PC-9 (cell line): Measurements from ENCODE around the gene SPRTN. TPM values are rescaled to one million over a fixed set of nuclear protein-coding genes. Genes with fewer than 3 reads are reported as not detected.
"Not testable (repeated sequence)": the region's sequence is repeated elsewhere in the genome, so short reads cannot be mapped to it uniquely, and the experiment has no call there.

Source experiments
- BruUV-seq: library from RNA; stranded (reverse); fragments of 400-500 nt; replicated peaks from 2 replicates; lab custom pipeline; 2021; lab: Mats Ljungman, UMichigan
- CTCF ChIA-PET: fragments of 300-600 bp; sonication (Branson Sonifier 250); formaldehyde crosslinking; loops from one replicate; lab custom pipeline; 2022; ENCODE audit warnings: antibody characterized with exemption; lab: Charles Lee
- POLR2A ChIA-PET: fragments of 300-600 bp; sonication (Branson Sonifier 250); formaldehyde crosslinking; loops from one replicate; lab custom pipeline; 2022; ENCODE audit warnings: antibody characterized with exemption; ENCODE audit not compliant: unreplicated experiment; lab: Charles Lee
- DNase-seq, 2 experiments: peaks; one replicate each; pipeline versions ENCODE4 v3.0.0 to v3.0.0-alpha.2; 2015 to 2022; ENCODE audit warnings: mixed read lengths in 1 of 2
- H2AFZ ChIP-seq: fragments of 200-600 bp; sonication (generic); 2 replicates; pipeline ENCODE4 v1.8.1; 2017; ENCODE audit warnings: antibody characterized with exemption
- H3F3A ChIP-seq: fragments of 200-600 bp; sonication (generic); 2 replicates; pipeline ENCODE4 v1.8.1; 2017; ENCODE audit warnings: antibody characterized with exemption, mild to moderate bottlenecking, low read depth; ENCODE audit not compliant: insufficient read depth
- H3K27ac ChIP-seq: fragments of 200-600 bp; sonication (generic); 2 replicates; pipeline ENCODE4 v1.6.1; 2016; ENCODE audit warnings: mixed run types
- H3K27me3 ChIP-seq: fragments of 200-600 bp; sonication (generic); 2 replicates; pipeline ENCODE4 v1.6.1; 2016; ENCODE audit warnings: low read depth, mixed run types; ENCODE audit not compliant: insufficient read depth
- H3K36me3 ChIP-seq: fragments of 200-600 bp; sonication (generic); 2 replicates; pipeline ENCODE4 v1.6.1; 2016; ENCODE audit warnings: low read depth, mixed run types
- H3K4me1 ChIP-seq: fragments of 200-600 bp; sonication (generic); replicated peaks from 2 replicates; pipeline ENCODE4 v1.6.1; 2016; ENCODE audit warnings: mixed run types; ENCODE audit not compliant: insufficient read depth
- H3K4me2 ChIP-seq: fragments of 200-600 bp; sonication (generic); 2 replicates; pipeline ENCODE4 v1.6.1; 2017; ENCODE audit warnings: mixed run types
- H3K4me3 ChIP-seq: fragments of 200-600 bp; sonication (generic); 2 replicates; pipeline ENCODE4 v1.6.1; 2016; ENCODE audit warnings: mixed run types
- H3K79me2 ChIP-seq: fragments of 200-600 bp; sonication (generic); 2 replicates; pipeline ENCODE4 v1.6.1; 2017; ENCODE audit warnings: low read depth, mixed run types
- H3K9me2 ChIP-seq: fragments of 200-600 bp; sonication (generic); 2 replicates; pipeline ENCODE4 v1.8.1; 2017; ENCODE audit warnings: mild to moderate bottlenecking; ENCODE audit not compliant: insufficient read depth
- H3K9me3 ChIP-seq: fragments of 200-600 bp; sonication (generic); 2 replicates; pipeline ENCODE4 v1.8.1; 2016; ENCODE audit warnings: low read depth; ENCODE audit not compliant: insufficient read depth
- H4K20me1 ChIP-seq: fragments of 200-600 bp; sonication (generic); 2 replicates; pipeline ENCODE4 v1.8.1; 2017; ENCODE audit not compliant: insufficient read depth
- EZH2 ChIP-seq: fragments of 200-600 bp; sonication (generic); IDR thresholded peaks from 2 replicates; pipeline ENCODE4 v1.8.0; 2017; ENCODE audit warnings: antibody characterized with exemption, low read depth
- intact Hi-C: fragments of 100-400 bp; cut with micrococcal nuclease; formaldehyde crosslinking; loops from one replicate; pipeline ENCODE4 v1.10.0; 2022; ENCODE audit not compliant: unreplicated experiment
- total RNA-seq: library from RNA; stranded (reverse); gene quantifications from 2 replicates; pipeline ENCODE4 v1.2.3, GENCODE V29; 2021
- TF ChIP-seq, protein P1 (sequence below): fragments of 200-600 bp; sonication (generic); conservative IDR thresholded peaks from 2 replicates; pipeline ENCODE4 v1.6.1; 2017; ENCODE audit warnings: mixed run types, antibody characterized with exemption, mild to moderate bottlenecking, moderate library complexity

SPRTN gene
- total RNA-seq, 1 experiment from 2014 or later, result 14.6 TPM

DNA sequence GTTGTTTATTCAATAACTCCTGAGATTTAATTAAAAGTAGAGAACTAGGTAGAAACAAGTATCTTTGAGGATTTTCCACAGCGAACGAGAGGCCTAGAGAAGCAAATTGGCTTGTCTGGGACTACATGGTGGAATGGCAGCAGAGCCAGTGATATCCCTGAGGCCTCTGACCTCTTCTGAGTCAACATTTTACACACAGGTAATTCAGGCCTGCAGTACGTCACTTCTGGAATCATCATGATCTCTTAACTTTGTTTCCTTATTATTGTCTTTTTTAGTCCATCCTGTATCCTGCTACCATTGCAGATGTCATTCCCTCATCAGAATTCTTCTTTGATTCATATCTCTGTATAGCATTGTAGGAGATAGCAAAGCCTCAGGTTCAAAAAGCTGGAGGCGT is 9.9 kb downstream of the SPRTN start:
- intact Hi-C loops, result no loop called here
- Histone ChIP-seq H3K9me3 (no peaks in the 10 kb centered on the region), H4K20me1 (0 out of 2 replicates have a peak, but pooled peaks cover 4% of the 10 kb centered on the region), H3F3A (no peaks in the 10 kb centered on the region), H3K27me3 (no peaks in the 10 kb centered on the region), H3K9me2 (no peaks in the 10 kb centered on the region), H3K27ac (no peak overlapping the region), H3K4me3 (no peak overlapping the region), H3K36me3 (peaks cover 31% of the 10 kb centered on the region), H2AFZ (no peak overlapping the region), H3K79me2 (peaks cover 7% of the 10 kb centered on the region; the same call in 1 of the 2 replicates), H3K4me1 (no peaks in the 10 kb centered on the region), H3K4me2 (no peak overlapping the region)
- DNase-seq, result no peak
- POLR2A ChIA-PET, result no interaction called here
- CTCF ChIA-PET, result no interaction called here
- BruUV-seq, result no TSS peak
- TF ChIP-seq, protein P1, sequence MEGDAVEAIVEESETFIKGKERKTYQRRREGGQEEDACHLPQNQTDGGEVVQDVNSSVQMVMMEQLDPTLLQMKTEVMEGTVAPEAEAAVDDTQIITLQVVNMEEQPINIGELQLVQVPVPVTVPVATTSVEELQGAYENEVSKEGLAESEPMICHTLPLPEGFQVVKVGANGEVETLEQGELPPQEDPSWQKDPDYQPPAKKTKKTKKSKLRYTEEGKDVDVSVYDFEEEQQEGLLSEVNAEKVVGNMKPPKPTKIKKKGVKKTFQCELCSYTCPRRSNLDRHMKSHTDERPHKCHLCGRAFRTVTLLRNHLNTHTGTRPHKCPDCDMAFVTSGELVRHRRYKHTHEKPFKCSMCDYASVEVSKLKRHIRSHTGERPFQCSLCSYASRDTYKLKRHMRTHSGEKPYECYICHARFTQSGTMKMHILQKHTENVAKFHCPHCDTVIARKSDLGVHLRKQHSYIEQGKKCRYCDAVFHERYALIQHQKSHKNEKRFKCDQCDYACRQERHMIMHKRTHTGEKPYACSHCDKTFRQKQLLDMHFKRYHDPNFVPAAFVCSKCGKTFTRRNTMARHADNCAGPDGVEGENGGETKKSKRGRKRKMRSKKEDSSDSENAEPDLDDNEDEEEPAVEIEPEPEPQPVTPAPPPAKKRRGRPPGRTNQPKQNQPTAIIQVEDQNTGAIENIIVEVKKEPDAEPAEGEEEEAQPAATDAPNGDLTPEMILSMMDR, result no peak
- no peak for TF ChIP-seq EZH2

DNA sequence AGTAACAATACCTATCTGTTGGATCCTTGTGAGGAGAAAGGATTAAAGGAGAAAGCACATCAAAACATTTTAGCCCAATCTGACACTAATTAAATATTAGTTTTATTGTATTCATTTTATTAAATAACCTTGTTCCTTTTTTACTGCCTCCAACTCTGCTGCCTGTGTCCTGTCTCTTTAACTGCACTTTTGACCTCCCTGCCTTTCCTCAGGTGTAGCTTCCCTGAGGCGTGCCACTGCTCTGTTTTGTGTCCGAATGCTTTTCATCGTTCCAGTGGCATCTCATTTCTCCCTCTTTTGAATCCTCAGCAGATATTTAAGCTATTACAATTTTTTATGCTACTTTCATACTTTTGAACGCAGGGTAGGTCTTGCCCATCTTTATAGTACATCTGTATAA is 10.3 kb downstream of the SPRTN start:
- Histone ChIP-seq H3K9me3 (no peaks in the 10 kb centered on the region), H3K27me3 (no peaks in the 10 kb centered on the region), H3K9me2 (no peaks in the 10 kb centered on the region), H3K4me3 (no peak overlapping the region), H3K4me1 (no peaks in the 10 kb centered on the region), H2AFZ (no peak overlapping the region), H3K36me3 (peaks cover 31% of the 10 kb centered on the region), H4K20me1 (0 out of 2 replicates have a peak, but pooled peaks cover 4% of the 10 kb centered on the region), H3K27ac (no peak overlapping the region), H3K79me2 (peaks cover 7% of the 10 kb centered on the region; the same call in 1 of the 2 replicates), H3F3A (no peaks in the 10 kb centered on the region), H3K4me2 (no peak overlapping the region)
- no TSS peak for BruUV-seq
- intact Hi-C loops, result no loop called here
- DNase-seq, result no peak
- ChIA-PET CTCF (no interaction called here), POLR2A (no interaction called here)
- TF ChIP-seq, protein P1, result no peak
- no peak for TF ChIP-seq EZH2

DNA sequence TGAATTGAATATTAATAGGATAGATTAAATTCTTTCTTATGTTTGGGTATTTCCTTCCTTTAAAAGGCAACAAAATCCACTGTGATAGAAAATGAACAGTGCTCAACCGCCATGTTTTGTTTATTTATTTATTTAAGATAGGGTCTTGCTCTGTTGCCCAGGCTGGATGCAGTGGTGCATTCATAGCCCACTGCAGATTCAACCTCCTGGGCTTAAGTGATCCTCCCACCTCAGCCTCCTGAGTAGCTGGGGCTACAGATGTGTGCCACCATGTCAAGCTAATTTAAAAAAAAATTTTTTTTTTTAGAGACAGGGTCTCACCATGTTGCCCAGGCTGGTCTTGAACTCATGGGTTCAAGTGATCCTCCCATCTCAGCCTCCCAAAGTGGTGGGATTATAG is 10.8 kb downstream of the SPRTN start:
- H3K27me3 ChIP-seq, H3K4me3 ChIP-seq, H3K9me3 ChIP-seq, H3K79me2 ChIP-seq, DNase-seq, BruUV-seq, H3K4me2 ChIP-seq, H3F3A ChIP-seq, intact Hi-C loops, H3K4me1 ChIP-seq, H3K9me2 ChIP-seq, H4K20me1 ChIP-seq, H3K27ac ChIP-seq, H2AFZ ChIP-seq, CTCF ChIA-PET, POLR2A ChIA-PET: not testable (repeated sequence)
- peaks cover 27% of the 10 kb centered on the region for H3K36me3 ChIP-seq

DNA sequence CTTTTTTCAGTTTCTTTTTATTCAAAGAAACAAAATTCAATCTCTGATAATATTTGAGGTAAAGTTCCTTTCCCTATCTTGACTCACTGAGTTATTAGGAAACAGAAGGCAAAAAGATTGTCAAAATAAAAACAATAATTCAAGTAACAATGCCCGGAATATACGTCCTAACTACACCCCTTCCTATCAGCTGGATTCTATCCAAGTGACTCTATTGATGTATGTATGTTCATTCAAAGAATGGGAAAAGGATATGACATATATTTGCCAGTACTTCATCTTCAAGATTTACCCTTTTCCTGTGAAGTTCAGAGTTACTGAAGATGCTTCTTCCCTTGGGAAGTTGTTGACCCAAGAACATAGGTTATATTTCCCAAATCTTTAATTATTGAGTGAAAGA is 13.7 kb downstream of the SPRTN start:
- no peak overlapping the region for H3K4me3 ChIP-seq
- no TSS peak for BruUV-seq
- no peak overlapping the region for H2AFZ ChIP-seq
- H3K36me3 ChIP-seq, result peaks cover 25% of the 10 kb centered on the region
- intact Hi-C loops, result no loop called here
- no peaks in the 10 kb centered on the region for H3K4me1 ChIP-seq
- H3F3A ChIP-seq, result no peaks in the 10 kb centered on the region
- no peak overlapping the region for H3K4me2 ChIP-seq
- H4K20me1 ChIP-seq, result 0 out of 2 replicates have a peak, but pooled peaks cover 3% of the 10 kb centered on the region
- no peak for TF ChIP-seq EZH2
- TF ChIP-seq, protein P1, result no peak
- no peaks in the 10 kb centered on the region for H3K9me2 ChIP-seq
- no peaks in the 10 kb centered on the region for H3K9me3 ChIP-seq
- H3K27ac ChIP-seq, result no peak overlapping the region
- no peaks in the 10 kb centered on the region for H3K79me2 ChIP-seq
- ChIA-PET CTCF (no interaction called here), POLR2A (no interaction called here)
- H3K27me3 ChIP-seq, result no peaks in the 10 kb centered on the region
- no peak for DNase-seq
